H1 (cell line): ENCODE data around the gene CD163. TPM values are rescaled to one million over a fixed set of nuclear protein-coding genes. Genes with fewer than 3 reads are reported as not detected.

Source experiments
- CTCF ChIA-PET: fragments of 300-600 bp; sonication (Branson Sonifier 250); formaldehyde crosslinking; loops from one replicate; lab custom pipeline; 2021; ENCODE audit not compliant: partially characterized antibody; lab: Charles Lee
- POLR2A ChIA-PET: fragments of 300-600 bp; sonication (Branson Sonifier 250); formaldehyde crosslinking; loops from one replicate; lab custom pipeline; 2021; ENCODE audit warnings: inconsistent platforms; ENCODE audit not compliant: partially characterized antibody; lab: Charles Lee
- DNase-seq, 2 experiments: peaks; one replicate each; pipeline versions ENCODE4 v3.0.0 to v3.0.0-alpha.2; 2010 to 2022; ENCODE audit warnings: low spot score in 2 of 2, low read depth in 1 of 2, mixed read lengths in 1 of 2
- FAIRE-seq: peaks from 2 replicates; lab custom pipeline; 2011; peaks lifted over from hg19 to GRCh38; lab: Jason Lieb, UNC
- H2AFZ ChIP-seq: 2 replicates; pipeline ENCODE4 v1.8.1; 2012; ENCODE audit warnings: low read length, inconsistent platforms
- H2AK5ac ChIP-seq: 2 replicates; pipeline ENCODE4 v1.6.1; 2013; ENCODE audit warnings: low read depth, low read length
- H2BK120ac ChIP-seq: replicated peaks from 2 replicates; pipeline ENCODE3; 2013; ENCODE audit warnings: low read depth, low read length, inconsistent platforms
- H2BK12ac ChIP-seq: 2 replicates; pipeline ENCODE4 v1.6.1; 2013; ENCODE audit warnings: low read depth, low read length
- H2BK15ac ChIP-seq: 2 replicates; pipeline ENCODE4 v1.6.1; 2013; ENCODE audit warnings: low read length
- H2BK20ac ChIP-seq: 2 replicates; pipeline ENCODE4 v1.6.1; 2013; ENCODE audit warnings: low read length
- H2BK5ac ChIP-seq: 2 replicates; pipeline ENCODE4 v1.6.1; 2013; ENCODE audit warnings: low read depth, low read length
- H3K14ac ChIP-seq: 2 replicates; pipeline ENCODE4 v1.6.1; 2013; ENCODE audit warnings: inconsistent platforms; ENCODE audit not compliant: insufficient read length
- H3K18ac ChIP-seq: 2 replicates; pipeline ENCODE4 v1.6.1; 2013; ENCODE audit warnings: low read length; ENCODE audit errors: extremely low read depth
- H3K23ac ChIP-seq: 2 replicates; pipeline ENCODE4 v1.6.1; 2013; ENCODE audit warnings: inconsistent platforms; ENCODE audit not compliant: insufficient read length
- H3K23me2 ChIP-seq: 2 replicates; pipeline ENCODE4 v1.6.1; 2013; ENCODE audit warnings: low read depth, low read length
- H3K27ac ChIP-seq: 2 replicates; pipeline ENCODE4 v1.6.1; 2011; ENCODE audit warnings: low read depth, low read length, inconsistent platforms
- H3K27me3 ChIP-seq, 4 experiments: replicated peaks in 1 of 4; 1 replicate in 1 of 4; 2 replicates in 3 of 4; pipeline versions ENCODE4 v1.6.1 to v1.8.1; 2011 to 2013; ENCODE audit warnings: low read length in 3 of 4, mild to moderate bottlenecking in 3 of 4, inconsistent platforms in 2 of 4, mixed read lengths in 2 of 4, moderate library complexity in 1 of 4; ENCODE audit not compliant: control insufficient read depth in 3 of 4, insufficient read depth in 3 of 4; ENCODE audit errors: extremely low read depth in 1 of 4
- H3K36me3 ChIP-seq, 4 experiments: 2 replicates each; pipeline versions ENCODE4 v1.6.1 to v1.8.1; 2011 to 2013; ENCODE audit warnings: mild to moderate bottlenecking in 4 of 4, low read length in 3 of 4, moderate library complexity in 2 of 4, control low read depth in 1 of 4, inconsistent platforms in 1 of 4; ENCODE audit not compliant: insufficient read depth in 4 of 4, control insufficient read depth in 2 of 4
- H3K4ac ChIP-seq: replicated peaks from 2 replicates; pipeline ENCODE3; 2013; ENCODE audit warnings: low read length, low read depth, mixed read lengths, inconsistent platforms; ENCODE audit not compliant: insufficient read length
- H3K4me1 ChIP-seq, 4 experiments: replicated peaks in 1 of 4; 1 replicate in 1 of 4; 2 replicates in 3 of 4; pipeline versions ENCODE4 v1.6.1 to v1.8.1; 2011 to 2013; ENCODE audit warnings: low read length in 3 of 4, inconsistent platforms in 2 of 4, mixed read lengths in 1 of 4; ENCODE audit not compliant: insufficient read depth in 4 of 4, control insufficient read depth in 3 of 4
- H3K4me2 ChIP-seq, 2 experiments: 2 replicates each; pipeline versions ENCODE4 v1.6.1 to v1.8.1; 2011 to 2013; ENCODE audit warnings: low read depth in 2 of 2, low read length in 2 of 2, control low read depth in 1 of 2, inconsistent platforms in 1 of 2, mild to moderate bottlenecking in 1 of 2; ENCODE audit not compliant: insufficient read depth in 1 of 2
- H3K4me3 ChIP-seq, 4 experiments: fragments of 200-600, 300-600 bp in 1 of 4; sonication (generic), shearing (Covaris generic), sonication (Bioruptor Twin) in 1 of 4; 2 replicates each; pipeline versions ENCODE4 v1.5.1 to v1.8.1; 2011 to 2016; ENCODE audit warnings: low read length in 4 of 4, low read depth in 3 of 4, control low read depth in 2 of 4, inconsistent platforms in 2 of 4, mild to moderate bottlenecking in 2 of 4, mixed read lengths in 1 of 4, moderate library complexity in 1 of 4; ENCODE audit not compliant: insufficient read depth in 2 of 4; ENCODE audit errors: extremely low read depth in 1 of 4
- H3K56ac ChIP-seq: replicated peaks from 2 replicates; pipeline ENCODE3; 2013; ENCODE audit warnings: low read depth, mild to moderate bottlenecking, mixed read lengths, low read length, inconsistent platforms; ENCODE audit not compliant: insufficient read length
- H3K79me1 ChIP-seq: 2 replicates; pipeline ENCODE4 v1.6.1; 2013; ENCODE audit warnings: low read depth, low read length, control low read depth
- H3K79me2 ChIP-seq, 2 experiments: 2 replicates each; pipeline versions ENCODE4 v1.6.1 to v1.8.1; 2012 to 2013; ENCODE audit warnings: low read length in 2 of 2, mild to moderate bottlenecking in 2 of 2, inconsistent platforms in 1 of 2; ENCODE audit not compliant: insufficient read depth in 2 of 2, control insufficient read depth in 1 of 2
- H3K9ac ChIP-seq, 4 experiments: replicated peaks in 1 of 4; 1 replicate in 1 of 4; 2 replicates in 3 of 4; pipeline versions ENCODE4 v1.6.1 to v1.8.1; 2011 to 2013; ENCODE audit warnings: low read depth in 3 of 4, low read length in 3 of 4, control low read depth in 2 of 4, mild to moderate bottlenecking in 2 of 4, moderate library complexity in 2 of 4, inconsistent platforms in 1 of 4; ENCODE audit errors: extremely low read depth in 1 of 4
- H3K9me3 ChIP-seq, 2 experiments: 2 replicates each; pipeline versions ENCODE4 v1.6.1 to v1.8.1; 2012 to 2013; ENCODE audit warnings: mild to moderate bottlenecking in 2 of 2, moderate library complexity in 2 of 2, control low read depth in 1 of 2, inconsistent platforms in 1 of 2, low read depth in 1 of 2, low read length in 1 of 2, mixed read lengths in 1 of 2; ENCODE audit not compliant: insufficient read depth in 2 of 2
- H4K20me1 ChIP-seq, 2 experiments: replicated peaks in 1 of 2; 2 replicates each; pipeline versions ENCODE3 to v1.8.1; 2011 to 2013; ENCODE audit warnings: inconsistent platforms in 2 of 2, low read length in 2 of 2, mild to moderate bottlenecking in 1 of 2; ENCODE audit not compliant: insufficient read depth in 2 of 2, control insufficient read depth in 1 of 2
- H4K5ac ChIP-seq: 2 replicates; pipeline ENCODE4 v1.6.1; 2013; ENCODE audit warnings: low read length, low read depth, mixed read lengths, inconsistent platforms; ENCODE audit not compliant: insufficient read length
- H4K8ac ChIP-seq: 2 replicates; pipeline ENCODE4 v1.8.0; 2013; ENCODE audit warnings: mild to moderate bottlenecking, moderate library complexity, low read length, inconsistent platforms; ENCODE audit not compliant: insufficient read depth; ENCODE audit errors: extremely low read depth
- H4K91ac ChIP-seq: replicated peaks from 2 replicates; pipeline ENCODE3; 2013; ENCODE audit warnings: low read length, mixed read lengths, inconsistent platforms; ENCODE audit not compliant: insufficient read length
- ASH2L ChIP-seq: fragments of 200-600, 300-600 bp; sonication (generic); IDR thresholded peaks from one replicate; pipeline ENCODE4 v1.7.1; 2017; ENCODE audit warnings: low read length
- CBX8 ChIP-seq: fragments of 300-800, 300-1000 bp; sonication (generic); IDR thresholded peaks from 2 replicates; pipeline ENCODE4 v1.7.1; 2016; ENCODE audit warnings: low read depth, low read length, borderline replicate concordance
- CHD1 ChIP-seq: IDR thresholded peaks from 2 replicates; pipeline ENCODE4 v1.6.1; 2012; ENCODE audit warnings: low read depth, low read length, improper control_type of control experiment
- GTF2F1 ChIP-seq: IDR thresholded peaks from 2 replicates; pipeline ENCODE4 v1.6.1; 2012; ENCODE audit warnings: low read depth, low read length, improper control_type of control experiment, borderline replicate concordance
- HDAC2 ChIP-seq, 2 experiments: fragments of 300-600 bp in 1 of 2; sonication (generic) in 1 of 2; IDR thresholded peaks; 2 replicates each; pipeline ENCODE4 v1.6.1; 2011 to 2012; ENCODE audit warnings: low read depth in 2 of 2, low read length in 2 of 2, mild to moderate bottlenecking in 2 of 2, moderate library complexity in 2 of 2, borderline replicate concordance in 1 of 2, inconsistent platforms in 1 of 2
- KDM1A ChIP-seq: fragments of 200-600, 300-600 bp; sonication (generic); IDR thresholded peaks from 2 replicates; pipeline ENCODE4 v1.7.1; 2016; ENCODE audit warnings: mild to moderate bottlenecking, low read length, borderline replicate concordance
- KDM5A ChIP-seq: fragments of 200-600 bp; IDR thresholded peaks from 2 replicates; pipeline ENCODE4 v1.7.1; 2012; ENCODE audit warnings: mild to moderate bottlenecking, low read length, inconsistent platforms, mixed read lengths
- POLR2A ChIP-seq, 2 experiments: IDR thresholded peaks; 1 replicate in 1 of 2; 2 replicates in 1 of 2; pipeline ENCODE4 v1.6.1; 2011; ENCODE audit warnings: low read depth in 2 of 2, low read length in 2 of 2, mild to moderate bottlenecking in 2 of 2; ENCODE audit errors: control extremely low read depth in 1 of 2
- SAP30 ChIP-seq: fragments of 300-600 bp; sonication (generic); IDR thresholded peaks from 2 replicates; pipeline ENCODE4 v1.7.1; 2012; ENCODE audit warnings: low read length, moderate library complexity, mild to moderate bottlenecking, inconsistent platforms; ENCODE audit not compliant: insufficient read depth, insufficient replicate concordance
- TAF7 ChIP-seq: optimal IDR thresholded peaks from 2 replicates; pipeline ENCODE3; 2011; ENCODE audit warnings: low read depth, mild to moderate bottlenecking, inconsistent platforms, low read length, moderate library complexity, borderline replicate concordance
- WGBS, 2 experiments: shearing (Covaris generic) in 1 of 2; methylation state at CpG; one replicate each; pipeline versions ENCODE4 v1.1.6 to v1.1.7; 2013 to 2015; ENCODE audit warnings: low lambda C conversion rate in 2 of 2, mixed read lengths in 2 of 2, inconsistent platforms in 1 of 2, low coverage in 1 of 2, missing lambda C conversion rate in 1 of 2; ENCODE audit not compliant: insufficient replicate concordance in 2 of 2, insufficient coverage in 1 of 2, insufficient read length in 1 of 2; ENCODE audit errors: extremely low coverage in 1 of 2, missing lambda C conversion rate in 1 of 2; 5-methylcytosine and 5-hydroxymethylcytosine counted together
- polyA plus RNA-seq, 7 experiments: library from polyadenylated mRNA; depleted of rRNA in 3 of 7; stranded (reverse) in 5 of 7; unstranded in 2 of 7; fragments of >200 nt in 5 of 7; fragments of 200-250 nt in 2 of 7; gene quantifications; 1 replicate in 5 of 7; 2 replicates in 1 of 7; 4 replicates in 1 of 7; pipeline versions ENCODE4 v1.2.1 to v1.2.3, GENCODE V29; 2011 to 2013; ENCODE audit warnings: missing spikeins in 2 of 7, mixed read lengths in 2 of 7
- total RNA-seq: library from RNA; stranded (reverse); fragmentation: NEBNext Ultra II Directional; extraction: Animal tissue kit (Norgen Biotek cat#: 25700); gene quantifications from 2 replicates; pipeline ENCODE4 v1.2.1, GENCODE V29; 2021

Gene CD163
- total and polyA plus RNA-seq, 2 of the 8 experiments (the other 6 are each of a cell fraction or from before 2014, with no cell fraction given) = 0.02 TPM; not detected in 1

DNA sequence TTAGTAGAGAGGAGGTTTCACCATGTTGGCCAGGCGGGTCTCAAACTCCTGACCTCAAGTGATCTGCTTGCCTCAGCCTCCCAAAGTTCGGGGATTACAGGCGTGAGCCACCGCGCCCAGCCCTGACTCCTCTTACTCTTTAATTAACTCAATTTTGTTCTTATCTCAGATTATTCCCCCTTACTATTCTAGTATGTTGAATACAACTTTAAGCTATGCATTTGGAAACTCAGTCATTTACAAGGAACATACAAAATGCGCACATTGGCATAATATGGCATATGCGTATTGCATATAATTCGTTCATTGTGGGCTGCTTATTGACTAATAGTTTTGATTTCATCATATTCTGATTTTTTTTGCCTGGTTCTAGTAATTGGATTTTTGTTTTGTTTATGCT lies 10.8 kb upstream of the CD163 start:
- Histone ChIP-seq H3K4me1 (no peaks in the 10 kb centered on the region), H2BK5ac (no peak overlapping the region), H3K79me1 (no peaks in the 10 kb centered on the region), H3K4me2 (no peak overlapping the region), H3K36me3 (peaks cover 0 to 2% (median 0%) of the 10 kb centered on the region in 4 experiments; a peak in 1 of 8 replicates)
- TF ChIP-seq SAP30 (no peak), CBX8 (no peak), KDM1A (no peak), POLR2A (IDR thresholded peaks at IDR 0.05; ENCODE audit: control extremely low read depth in 1 of 2, low read depth in 2 of 2, low read length in 2 of 2) (no peak), HDAC2 (IDR thresholded peaks at IDR 0.05; ENCODE audit: borderline replicate concordance in 1 of 2, low read depth in 2 of 2, low read length in 2 of 2) (no peak), GTF2F1 (no peak), CHD1 (no peak), ASH2L (no peak), KDM5A (no peak), TAF7 (no peak)
- TF ChIP-seq, all 59 proteins: peak for 0
- H2BK15ac ChIP-seq = no peak overlapping the region
- H2AK5ac ChIP-seq = no peak overlapping the region
- H3K9me3 ChIP-seq = peaks cover 5 to 13% of the 10 kb centered on the region in 2 experiments; a peak in 3 of 4 replicates
- no peak for FAIRE-seq
- H3K18ac ChIP-seq = no peak overlapping the region
- 93% methylated on average over 8 of the region's 8 CpGs; no CpG with 5 or more reads in 1 of the 2 experiments for WGBS, 2 experiments
- H4K20me1 ChIP-seq = no peaks in the 10 kb centered on the region
- H2BK120ac ChIP-seq = no peak overlapping the region
- no peak overlapping the region for H3K56ac ChIP-seq
- no peak overlapping the region for H2BK20ac ChIP-seq
- no peak overlapping the region for H2AFZ ChIP-seq
- no peak overlapping the region for H3K9ac ChIP-seq
- H4K91ac ChIP-seq = no peak overlapping the region
- H4K5ac ChIP-seq = no peak overlapping the region
- H3K23me2 ChIP-seq = no peaks in the 10 kb centered on the region
- no peak overlapping the region for H3K23ac ChIP-seq
- no peaks in the 10 kb centered on the region for H3K79me2 ChIP-seq
- H3K27ac ChIP-seq = no peak overlapping the region
- no peaks in the 10 kb centered on the region for H3K27me3 ChIP-seq
- H3K14ac ChIP-seq = no peak overlapping the region
- H3K4ac ChIP-seq = no peak overlapping the region
- CTCF ChIA-PET = no interaction called here
- H4K8ac ChIP-seq = no peak overlapping the region
- no peak for DNase-seq
- H2BK12ac ChIP-seq = no peak overlapping the region
- no peak overlapping the region for H3K4me3 ChIP-seq
- POLR2A ChIA-PET = interaction anchor here (1.1 kb wide), 1 partner anchor 10 kb away, joined by 3 read pairs; no protein-coding TSS in a partner anchor
